ENCODE results near the gene SDC3.
A peak's percentile ranks its signal among the peaks of the same experiment; 100 is the strongest.
"Not testable (repeated sequence)": the region's sequence is repeated elsewhere in the genome, so short reads cannot be mapped to it uniquely, and the experiment has no call there.

Gene SDC3

DNA sequence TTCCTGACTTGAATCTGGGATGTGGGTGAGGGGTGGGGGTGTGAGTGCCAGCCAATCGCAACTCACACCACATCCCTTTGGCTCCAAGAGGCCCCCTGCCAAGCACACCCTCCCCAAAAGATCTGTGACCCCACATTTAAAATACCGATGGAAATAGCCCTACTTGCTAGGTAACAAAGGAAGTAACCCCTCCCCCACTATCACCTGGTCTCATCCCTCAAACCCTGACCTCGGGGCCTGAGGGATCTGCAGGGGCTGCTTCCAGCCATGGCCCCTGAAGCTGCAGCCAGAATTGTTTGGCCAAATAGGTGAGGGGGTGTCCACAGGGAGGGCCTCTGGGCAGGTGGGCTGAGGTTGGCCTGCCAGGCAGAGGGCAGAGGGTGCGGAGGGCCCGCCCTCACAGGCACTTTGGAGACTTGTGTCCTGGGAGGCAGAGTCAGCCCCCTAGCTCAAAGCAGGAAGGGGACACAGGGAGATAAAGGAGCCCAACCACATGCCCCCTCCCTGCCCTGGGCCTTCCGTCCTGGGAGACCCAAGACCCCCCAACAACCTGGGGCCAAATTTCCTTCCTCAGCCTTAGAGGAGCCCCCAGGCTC lies 37.2 kb downstream of the SDC3 start:
- POLR2A ChIA-PET: no interaction called here
- H3K36me3 ChIP-seq (ENCODE audit: control insufficient read depth in 4 of 4, insufficient read depth in 4 of 4, low read length in 3 of 4): no peaks in the 10 kb centered on the region
- no peak overlapping the region for H3K27ac ChIP-seq (ENCODE audit: insufficient read depth in 1 of 2, low read depth in 1 of 2, low read length in 2 of 2, poor library complexity in 1 of 2, severe bottlenecking in 2 of 2)
- no peak for DNase-seq
- no peak overlapping the region for H3K4me3 ChIP-seq (ENCODE audit: control insufficient read depth in 1 of 7, extremely low read depth in 1 of 7, insufficient read depth in 4 of 7, low read depth in 2 of 7, low read length in 6 of 7)
- CTCF ChIA-PET: no interaction called here
- H3K9me3 ChIP-seq (ENCODE audit: control extremely low read depth in 1 of 5, control insufficient read depth in 4 of 5, insufficient read depth in 2 of 5, low read depth in 1 of 5, low read length in 4 of 5): peaks cover 2 to 60% (median 43%) of the 10 kb centered on the region in 5 experiments
- peaks cover 2 to 95% (median 22%) of the 10 kb centered on the region in 5 experiments for H3K27me3 ChIP-seq (replicated peaks in 2 of 5; ENCODE audit: control insufficient read depth in 4 of 5, insufficient read depth in 5 of 5, low read length in 4 of 5)
- H3K4me1 ChIP-seq (ENCODE audit: control extremely low read depth in 1 of 4, control insufficient read depth in 4 of 4, insufficient read depth in 4 of 4, low read length in 3 of 4): peaks cover 0 to 3% (median 1%) of the 10 kb centered on the region in 4 experiments
- 81% methylated on average over 4 of the region's 6 CpGs for WGBS (ENCODE audit: insufficient coverage)

DNA sequence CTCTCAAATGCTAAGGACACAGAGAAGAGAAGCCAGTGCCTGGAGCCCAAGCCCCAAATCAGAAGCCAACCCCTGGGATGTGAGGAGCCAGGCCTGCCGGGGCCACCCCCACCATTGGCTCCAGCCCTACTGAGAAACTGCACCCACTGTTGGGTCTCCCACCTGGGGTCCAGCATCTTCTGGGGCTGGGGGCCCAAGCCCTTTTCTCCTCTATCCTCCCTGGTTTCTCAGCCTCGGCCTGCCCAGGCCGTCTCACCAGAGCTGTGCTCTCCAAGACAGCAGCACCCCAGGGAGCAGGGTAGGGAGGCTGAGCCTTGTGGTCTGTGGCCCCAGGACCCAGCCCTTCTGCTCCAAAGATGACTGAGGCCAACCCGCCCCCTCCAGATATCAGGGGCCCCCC lies 37.9 kb downstream of the SDC3 start:
- 95% methylated on average over 3 of the region's 4 CpGs for WGBS (ENCODE audit: insufficient coverage)

DNA sequence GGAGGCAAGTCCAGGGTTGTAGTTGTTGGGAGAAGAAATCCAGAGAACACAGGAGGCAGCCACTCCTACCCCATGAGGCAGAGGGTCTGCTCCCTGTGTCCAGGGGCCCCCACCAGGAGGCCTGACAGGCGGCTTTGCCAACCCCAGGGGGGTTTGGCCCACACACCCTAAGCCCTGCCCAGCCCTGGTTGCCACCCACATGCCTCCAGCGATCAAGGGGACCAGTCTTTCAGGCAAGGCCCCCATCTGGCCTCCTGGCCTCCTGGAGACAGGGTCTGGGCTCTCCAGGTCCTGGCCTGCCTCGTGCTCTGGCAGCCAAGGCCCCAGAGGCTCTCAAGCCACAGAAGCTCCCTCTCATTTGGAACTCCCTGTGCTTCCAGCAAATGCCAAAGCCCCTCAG lies 38.5 kb downstream of the SDC3 start:
- Histone ChIP-seq H3K27me3 (replicated peaks in 2 of 5; ENCODE audit: control insufficient read depth in 4 of 5, insufficient read depth in 5 of 5, low read length in 4 of 5) (peaks cover 2 to 94% (median 18%) of the 10 kb centered on the region in 5 experiments), H3K4me1 (ENCODE audit: control extremely low read depth in 1 of 4, control insufficient read depth in 4 of 4, insufficient read depth in 4 of 4, low read length in 3 of 4) (peaks cover 0 to 3% (median 1%) of the 10 kb centered on the region in 4 experiments), H3K9me3 (ENCODE audit: control extremely low read depth in 1 of 5, control insufficient read depth in 4 of 5, insufficient read depth in 2 of 5, low read depth in 1 of 5, low read length in 4 of 5) (peaks cover 2 to 53% (median 43%) of the 10 kb centered on the region in 5 experiments), H3K4me3 (ENCODE audit: control insufficient read depth in 1 of 7, extremely low read depth in 1 of 7, insufficient read depth in 4 of 7, low read depth in 2 of 7, low read length in 6 of 7) (no peak overlapping the region), H3K27ac (ENCODE audit: insufficient read depth in 1 of 2, low read depth in 1 of 2, low read length in 2 of 2, poor library complexity in 1 of 2, severe bottlenecking in 2 of 2) (no peak overlapping the region), H3K36me3 (ENCODE audit: control insufficient read depth in 4 of 4, insufficient read depth in 4 of 4, low read length in 3 of 4) (no peaks in the 10 kb centered on the region)
- ChIA-PET CTCF (no interaction called here), POLR2A (no interaction called here)
- DNase-seq: no peak
- whole genome bisulfite sequencing (ENCODE audit: insufficient coverage): 81% methylated on average over 2 of the region's 3 CpGs

More for the DNA sequence above, 37.9 kb downstream of the SDC3 start:
- Histone ChIP-seq H3K9me3 (ENCODE audit: control extremely low read depth in 1 of 5, control insufficient read depth in 4 of 5, insufficient read depth in 2 of 5, low read depth in 1 of 5, low read length in 4 of 5) (peaks cover 2 to 59% (median 43%) of the 10 kb centered on the region in 5 experiments), H3K27me3 (replicated peaks in 2 of 5; ENCODE audit: control insufficient read depth in 4 of 5, insufficient read depth in 5 of 5, low read length in 4 of 5) (peaks cover 2 to 94% (median 23%) of the 10 kb centered on the region in 5 experiments), H3K4me3 (ENCODE audit: control insufficient read depth in 1 of 7, extremely low read depth in 1 of 7, insufficient read depth in 4 of 7, low read depth in 2 of 7, low read length in 6 of 7) (no peak overlapping the region), H3K36me3 (ENCODE audit: control insufficient read depth in 4 of 4, insufficient read depth in 4 of 4, low read length in 3 of 4) (no peaks in the 10 kb centered on the region), H3K27ac (ENCODE audit: insufficient read depth in 1 of 2, low read depth in 1 of 2, low read length in 2 of 2, poor library complexity in 1 of 2, severe bottlenecking in 2 of 2) (no peak overlapping the region), H3K4me1 (ENCODE audit: control extremely low read depth in 1 of 4, control insufficient read depth in 4 of 4, insufficient read depth in 4 of 4, low read length in 3 of 4) (peaks cover 0 to 3% (median 1%) of the 10 kb centered on the region in 4 experiments)
- ChIA-PET CTCF (no interaction called here), POLR2A (no interaction called here)
- DNase-seq: no peak

DNA sequence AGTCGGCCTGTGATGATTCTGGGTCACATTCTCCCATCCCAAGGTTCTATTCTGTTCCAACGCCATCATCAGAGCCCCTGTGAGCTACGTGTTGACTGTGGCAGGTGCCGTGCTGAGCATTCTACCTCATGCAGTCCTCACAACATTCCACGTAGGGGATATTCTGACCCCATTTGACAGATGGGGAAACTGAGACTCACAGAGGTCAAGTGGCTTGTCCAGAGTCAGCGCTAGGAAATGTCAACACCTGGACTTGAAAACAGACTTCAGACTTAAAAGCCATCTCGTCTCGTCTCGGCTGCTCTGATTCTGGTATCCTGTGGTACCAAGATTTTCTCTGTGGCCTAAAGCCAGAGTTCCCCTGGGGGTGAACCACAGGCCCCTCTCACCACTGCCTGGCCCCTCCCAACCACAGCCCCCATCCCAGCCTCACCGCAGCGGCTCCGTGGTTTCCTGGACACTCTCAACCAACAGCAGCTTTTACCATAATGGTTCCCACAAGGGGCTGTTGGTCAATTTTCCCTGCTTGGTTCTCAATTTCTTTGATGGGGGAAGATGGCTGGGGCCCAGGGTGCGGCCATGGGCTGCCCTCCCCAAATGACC lies 39.6 kb downstream of the SDC3 start:
- POLR2A ChIA-PET: no interaction called here
- Histone ChIP-seq H3K27ac (ENCODE audit: insufficient read depth in 1 of 2, low read depth in 1 of 2, low read length in 2 of 2, poor library complexity in 1 of 2, severe bottlenecking in 2 of 2) (no peak overlapping the region), H3K36me3 (ENCODE audit: control insufficient read depth in 4 of 4, insufficient read depth in 4 of 4, low read length in 3 of 4) (no peaks in the 10 kb centered on the region), H3K27me3 (replicated peaks in 2 of 5; ENCODE audit: control insufficient read depth in 4 of 5, insufficient read depth in 5 of 5, low read length in 4 of 5) (peaks cover 6 to 92% (median 14%) of the 10 kb centered on the region in 5 experiments), H3K9me3 (ENCODE audit: control extremely low read depth in 1 of 5, control insufficient read depth in 4 of 5, insufficient read depth in 2 of 5, low read depth in 1 of 5, low read length in 4 of 5) (peaks cover 1 to 44% (median 38%) of the 10 kb centered on the region in 5 experiments), H3K4me3 (ENCODE audit: control insufficient read depth in 1 of 7, extremely low read depth in 1 of 7, insufficient read depth in 4 of 7, low read depth in 2 of 7, low read length in 6 of 7) (no peak overlapping the region), H3K4me1 (ENCODE audit: control extremely low read depth in 1 of 4, control insufficient read depth in 4 of 4, insufficient read depth in 4 of 4, low read length in 3 of 4) (peaks cover 0 to 3% (median 1%) of the 10 kb centered on the region in 4 experiments)
- CTCF ChIA-PET: no interaction called here
- WGBS (ENCODE audit: insufficient coverage): 49% methylated on average over 10 of the region's 13 CpGs
- DNase-seq: peak; percentile 80 to 91 (median 91)

DNA sequence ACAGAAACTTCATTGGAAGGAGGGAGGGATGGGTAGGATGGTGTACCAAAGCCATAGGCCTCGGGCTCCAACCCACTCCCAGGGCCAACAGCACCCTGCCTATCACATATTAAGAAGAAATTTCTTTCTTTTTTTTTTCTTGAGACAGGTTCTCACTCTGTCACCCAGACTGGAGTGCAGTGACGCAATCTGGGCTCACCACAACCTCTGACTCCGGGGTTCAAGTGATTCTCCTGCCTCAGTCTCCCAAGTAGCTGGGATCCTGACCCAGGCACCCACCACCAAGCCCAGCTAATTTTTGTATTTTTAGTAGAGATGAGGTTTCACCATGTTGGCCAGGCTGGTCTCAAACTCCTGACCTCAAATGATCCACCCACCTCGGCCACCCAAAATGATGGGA lies 40.5 kb downstream of the SDC3 start:
- CTCF ChIA-PET: interaction anchor here (1.3 to 3.4 kb wide), 4 partner anchors 14 to 85 kb away, joined by 4 to 15 read pairs (median 9); no protein-coding TSS in a partner anchor
- H3K4me3 ChIP-seq (ENCODE audit: control insufficient read depth in 1 of 7, extremely low read depth in 1 of 7, insufficient read depth in 4 of 7, low read depth in 2 of 7, low read length in 6 of 7); H3K4me1 ChIP-seq (ENCODE audit: control extremely low read depth in 1 of 4, control insufficient read depth in 4 of 4, insufficient read depth in 4 of 4, low read length in 3 of 4); POLR2A ChIA-PET; H3K36me3 ChIP-seq (ENCODE audit: control insufficient read depth in 4 of 4, insufficient read depth in 4 of 4, low read length in 3 of 4); H3K27ac ChIP-seq (ENCODE audit: insufficient read depth in 1 of 2, low read depth in 1 of 2, low read length in 2 of 2, poor library complexity in 1 of 2, severe bottlenecking in 2 of 2); DNase-seq: not testable (repeated sequence)
- peaks cover 6 to 91% (median 12%) of the 10 kb centered on the region in 5 experiments for H3K27me3 ChIP-seq (replicated peaks in 2 of 5; ENCODE audit: control insufficient read depth in 4 of 5, insufficient read depth in 5 of 5, low read length in 4 of 5)
- peaks cover 0 to 35% (median 29%) of the 10 kb centered on the region in 5 experiments for H3K9me3 ChIP-seq (ENCODE audit: control extremely low read depth in 1 of 5, control insufficient read depth in 4 of 5, insufficient read depth in 2 of 5, low read depth in 1 of 5, low read length in 4 of 5)
- 75% methylated on average over 1 of the region's 4 CpGs for WGBS (ENCODE audit: insufficient coverage)

DNA sequence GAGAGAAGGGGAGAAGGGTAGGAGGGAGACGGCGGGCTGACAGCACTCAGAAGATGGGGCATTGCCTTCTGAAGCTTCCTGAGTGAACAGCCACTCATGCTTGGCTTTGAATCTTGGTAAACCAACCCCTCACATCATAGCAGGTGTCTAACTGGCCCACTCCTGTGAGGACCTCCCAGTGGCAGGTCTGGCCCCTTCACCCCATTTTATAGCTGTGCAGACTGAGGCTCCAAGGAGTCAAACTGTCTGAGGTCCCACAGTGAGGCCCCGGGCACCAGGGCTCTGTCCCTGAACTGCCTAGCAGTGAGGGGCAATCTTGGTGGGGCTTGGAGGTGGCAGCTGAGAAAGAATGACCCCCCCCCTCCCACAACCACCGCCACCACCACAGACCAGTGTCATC lies 41.0 kb downstream of the SDC3 start:
- H3K36me3 ChIP-seq (ENCODE audit: control insufficient read depth in 4 of 4, insufficient read depth in 4 of 4, low read length in 3 of 4): no peaks in the 10 kb centered on the region
- H3K27ac ChIP-seq (ENCODE audit: insufficient read depth in 1 of 2, low read depth in 1 of 2, low read length in 2 of 2, poor library complexity in 1 of 2, severe bottlenecking in 2 of 2): no peak overlapping the region
- H3K9me3 ChIP-seq (ENCODE audit: control extremely low read depth in 1 of 5, control insufficient read depth in 4 of 5, insufficient read depth in 2 of 5, low read depth in 1 of 5, low read length in 4 of 5): peaks cover 0 to 30% (median 24%) of the 10 kb centered on the region in 5 experiments
- ChIA-PET CTCF (interaction anchor here (0.9 to 3.4 kb wide), 5 partner anchors 14 to 84 kb away, joined by 3 to 15 read pairs (median 7); no protein-coding TSS in a partner anchor), POLR2A (no interaction called here)
- H3K4me3 ChIP-seq (ENCODE audit: control insufficient read depth in 1 of 7, extremely low read depth in 1 of 7, insufficient read depth in 4 of 7, low read depth in 2 of 7, low read length in 6 of 7): no peak overlapping the region
- H3K4me1 ChIP-seq (ENCODE audit: control extremely low read depth in 1 of 4, control insufficient read depth in 4 of 4, insufficient read depth in 4 of 4, low read length in 3 of 4): peaks cover 0 to 3% (median 1%) of the 10 kb centered on the region in 4 experiments
- no peak for DNase-seq
- no CpG with 5 or more reads among the region's 4 CpGs for WGBS (ENCODE audit: insufficient coverage)
- peaks cover 6 to 90% (median 12%) of the 10 kb centered on the region in 5 experiments for H3K27me3 ChIP-seq (replicated peaks in 2 of 5; ENCODE audit: control insufficient read depth in 4 of 5, insufficient read depth in 5 of 5, low read length in 4 of 5)

DNA sequence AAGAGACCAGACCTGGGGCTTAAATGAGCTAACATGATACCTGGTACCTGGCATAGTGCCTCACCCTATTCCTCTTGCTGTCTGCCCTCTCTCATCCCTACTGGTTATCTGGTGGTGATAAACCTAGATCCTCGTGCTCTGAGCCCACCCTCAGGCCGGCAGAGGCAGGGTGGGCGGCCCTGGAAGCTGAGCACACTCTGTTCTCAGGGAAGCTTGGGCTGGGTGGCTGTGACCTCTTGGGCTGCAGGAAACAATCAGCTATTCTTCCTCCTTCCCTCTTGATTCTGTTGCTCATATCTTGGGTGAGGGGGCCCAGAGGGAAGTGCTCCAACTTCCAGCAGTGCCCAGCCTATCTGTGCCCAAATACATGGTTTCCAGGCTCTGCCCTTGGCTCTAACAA lies 42.0 kb downstream of the SDC3 start:
- ChIA-PET CTCF (interaction anchor here (0.9 to 3.4 kb wide), 8 partner anchors 10 to 83 kb away, joined by 3 to 15 read pairs (median 4); no protein-coding TSS in a partner anchor), POLR2A (interaction anchor here (0.6 kb wide), 1 partner anchor 60 kb away, joined by 3 read pairs; no protein-coding TSS in a partner anchor)
- H3K4me3 ChIP-seq (ENCODE audit: control insufficient read depth in 1 of 7, extremely low read depth in 1 of 7, insufficient read depth in 4 of 7, low read depth in 2 of 7, low read length in 6 of 7): no peak overlapping the region
- H3K9me3 ChIP-seq (ENCODE audit: control extremely low read depth in 1 of 5, control insufficient read depth in 4 of 5, insufficient read depth in 2 of 5, low read depth in 1 of 5, low read length in 4 of 5): peaks cover 0 to 20% (median 15%) of the 10 kb centered on the region in 5 experiments
- H3K27me3 ChIP-seq (replicated peaks in 2 of 5; ENCODE audit: control insufficient read depth in 4 of 5, insufficient read depth in 5 of 5, low read length in 4 of 5): peaks cover 6 to 86% (median 10%) of the 10 kb centered on the region in 5 experiments
- WGBS (ENCODE audit: insufficient coverage): 48% methylated on average over 3 of the region's 3 CpGs
- no peak overlapping the region for H3K27ac ChIP-seq (ENCODE audit: insufficient read depth in 1 of 2, low read depth in 1 of 2, low read length in 2 of 2, poor library complexity in 1 of 2, severe bottlenecking in 2 of 2)
- peaks cover 0 to 3% (median 1%) of the 10 kb centered on the region in 4 experiments for H3K4me1 ChIP-seq (ENCODE audit: control extremely low read depth in 1 of 4, control insufficient read depth in 4 of 4, insufficient read depth in 4 of 4, low read length in 3 of 4)
- H3K36me3 ChIP-seq (ENCODE audit: control insufficient read depth in 4 of 4, insufficient read depth in 4 of 4, low read length in 3 of 4): no peaks in the 10 kb centered on the region
- no peak for DNase-seq

All from common myeloid progenitor, CD34-positive (primary cell).